ENCODE results near the gene TPCN1.

GRCh38 chr12:113332688-113333417 is 111.6 kb downstream of the TPCN1 start:
- no peak for TF ChIP-seq CTCF (conservative IDR thresholded peaks at IDR 0.05; ENCODE audit: low read depth in 2 of 2)
- TF ChIP-seq EZH2phosphoT487 (IDR thresholded peaks at IDR 0.05; ENCODE audit: unreplicated experiment) = no peak
- TF ChIP-seq EZH2 (IDR thresholded peaks at IDR 0.05; ENCODE audit: low read depth, unreplicated experiment) = no peak
- TF ChIP-seq POLR2AphosphoS5 (IDR thresholded peaks at IDR 0.05; ENCODE audit: low read depth) = no peak
- TF ChIP-seq CREB1 (CRISPR knock-in tag; IDR thresholded peaks at IDR 0.05; ENCODE audit: low read depth) = no peak
- no peak for TF ChIP-seq REST (IDR thresholded peaks at IDR 0.05; ENCODE audit: unreplicated experiment)
